ENCODE results near the gene COL27A1. TPM values are rescaled to one million over a fixed set of nuclear protein-coding genes. Genes with fewer than 3 reads are reported as not detected.

COL27A1 gene
- total RNA-seq, 5 donors from 2014 or later (not counting 1 experiment from before 2014, with no cell fraction given): 0.53 to 1.7 (median 0.95) TPM

DNA sequence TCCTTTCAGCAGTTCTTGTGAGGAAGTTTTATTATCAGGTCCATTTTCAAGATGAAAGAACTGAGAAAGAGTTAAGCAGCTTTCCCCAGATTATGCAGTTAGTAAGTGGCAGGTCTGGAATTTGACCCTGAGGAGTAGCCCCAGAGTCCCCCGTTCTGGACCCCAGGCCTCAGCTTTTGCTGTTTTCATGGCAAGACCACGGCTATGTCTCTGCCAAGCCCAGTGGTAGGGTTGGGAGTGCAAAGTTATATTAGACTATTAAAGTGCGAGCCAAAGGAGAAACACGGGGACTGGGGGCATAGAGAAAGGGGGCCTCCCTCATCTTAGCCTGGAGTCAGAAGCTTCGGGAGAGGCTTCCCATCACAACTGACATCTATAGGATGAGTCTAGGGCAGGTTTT is 148.2 kb downstream of the COL27A1 start:
- peaks cover 6 to 8% (median 8%) of the 10 kb centered on the region in 3 donors for H3K4me1 Mint-ChIP-seq
- H3K27me3 Mint-ChIP-seq: peaks cover 0 to 7% of the 10 kb centered on the region in 2 donors
- Histone ChIP-seq H3K4me3 (ENCODE audit: control insufficient read depth in 1 of 2, extremely low read depth in 1 of 2, low read length in 1 of 2) (no peak overlapping the region), H3K9me3 (no peaks in the 10 kb centered on the region), H3K27ac (ENCODE audit: low read length) (no peak overlapping the region), H3K27me3 (replicated peaks in 1 of 2; ENCODE audit: control insufficient read depth in 2 of 2, extremely low read depth in 1 of 2, insufficient read depth in 2 of 2, low read length in 1 of 2) (peaks cover 0 to 46% of the 10 kb centered on the region in 2 experiments), H3K36me3 (ENCODE audit: control insufficient read depth in 2 of 2, extremely low read depth in 1 of 2, insufficient read depth in 1 of 2, low read length in 1 of 2) (no peaks in the 10 kb centered on the region), H3K4me1 (ENCODE audit: control insufficient read depth in 1 of 2, extremely low read depth in 1 of 2, insufficient read depth in 2 of 2, low read length in 2 of 2) (peaks cover 0 to 9% of the 10 kb centered on the region in 2 experiments)
- DNase-seq (peak in 2 of 35 experiments; percentile 8 to 11), ATAC-seq (replicated peaks in 1 of 4) (no peak)
- H3K27ac Mint-ChIP-seq: no peak overlapping the region
- 100% methylated on average over 2 of the region's 5 CpGs for WGBS (ENCODE audit: insufficient coverage)
- no peaks in the 10 kb centered on the region for H3K36me3 Mint-ChIP-seq
- H3K4me3 Mint-ChIP-seq: no peak overlapping the region
- H3K9me3 Mint-ChIP-seq: no peaks in the 10 kb centered on the region
- CTCF ChIA-PET: no interaction called here
- POLR2A ChIA-PET: no interaction called here

DNA sequence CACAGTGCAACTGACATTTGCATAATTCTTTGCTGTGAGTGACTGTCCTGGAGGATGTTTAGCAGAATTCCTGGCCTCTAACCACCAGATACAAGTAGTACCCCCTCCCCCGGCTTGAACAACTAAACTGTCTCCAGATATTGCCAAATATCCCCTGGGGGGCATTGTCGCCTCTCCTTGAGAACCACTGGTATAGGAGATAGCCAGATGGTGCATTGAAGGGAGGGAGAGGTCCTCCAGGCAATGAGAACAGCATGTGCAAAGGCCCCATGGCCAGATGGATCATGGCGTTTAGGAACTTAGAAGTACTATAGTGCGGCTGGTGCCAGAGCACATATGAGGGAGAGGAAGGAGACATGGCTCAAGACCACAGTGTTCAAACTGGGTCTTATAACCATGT is 148.6 kb downstream of the COL27A1 start:
- no peak overlapping the region for H3K27ac Mint-ChIP-seq
- H3K27me3 Mint-ChIP-seq: peaks cover 0 to 6% of the 10 kb centered on the region in 2 donors
- H3K27ac ChIP-seq (ENCODE audit: low read length): no peak overlapping the region
- peaks cover 6 to 8% (median 8%) of the 10 kb centered on the region in 3 donors for H3K4me1 Mint-ChIP-seq
- ChIA-PET POLR2A (no interaction called here), CTCF (no interaction called here)
- no peak overlapping the region for H3K4me3 Mint-ChIP-seq
- H3K9me3 Mint-ChIP-seq: no peaks in the 10 kb centered on the region
- peaks cover 0 to 9% of the 10 kb centered on the region in 2 experiments for H3K4me1 ChIP-seq (ENCODE audit: control insufficient read depth in 1 of 2, extremely low read depth in 1 of 2, insufficient read depth in 2 of 2, low read length in 2 of 2)
- H3K27me3 ChIP-seq (replicated peaks in 1 of 2; ENCODE audit: control insufficient read depth in 2 of 2, extremely low read depth in 1 of 2, insufficient read depth in 2 of 2, low read length in 1 of 2): peaks cover 0 to 50% of the 10 kb centered on the region in 2 experiments
- no peaks in the 10 kb centered on the region for H3K36me3 Mint-ChIP-seq
- DNase-seq (peak in 2 of 35 experiments; percentile 11 to 19), ATAC-seq (replicated peaks in 1 of 4) (no peak)
- H3K9me3 ChIP-seq: no peaks in the 10 kb centered on the region
- H3K36me3 ChIP-seq (ENCODE audit: control insufficient read depth in 2 of 2, extremely low read depth in 1 of 2, insufficient read depth in 1 of 2, low read length in 1 of 2): no peaks in the 10 kb centered on the region
- 95% methylated on average over 2 of the region's 4 CpGs for WGBS (ENCODE audit: insufficient coverage)
- no peak overlapping the region for H3K4me3 ChIP-seq (ENCODE audit: control insufficient read depth in 1 of 2, extremely low read depth in 1 of 2, low read length in 1 of 2)

DNA sequence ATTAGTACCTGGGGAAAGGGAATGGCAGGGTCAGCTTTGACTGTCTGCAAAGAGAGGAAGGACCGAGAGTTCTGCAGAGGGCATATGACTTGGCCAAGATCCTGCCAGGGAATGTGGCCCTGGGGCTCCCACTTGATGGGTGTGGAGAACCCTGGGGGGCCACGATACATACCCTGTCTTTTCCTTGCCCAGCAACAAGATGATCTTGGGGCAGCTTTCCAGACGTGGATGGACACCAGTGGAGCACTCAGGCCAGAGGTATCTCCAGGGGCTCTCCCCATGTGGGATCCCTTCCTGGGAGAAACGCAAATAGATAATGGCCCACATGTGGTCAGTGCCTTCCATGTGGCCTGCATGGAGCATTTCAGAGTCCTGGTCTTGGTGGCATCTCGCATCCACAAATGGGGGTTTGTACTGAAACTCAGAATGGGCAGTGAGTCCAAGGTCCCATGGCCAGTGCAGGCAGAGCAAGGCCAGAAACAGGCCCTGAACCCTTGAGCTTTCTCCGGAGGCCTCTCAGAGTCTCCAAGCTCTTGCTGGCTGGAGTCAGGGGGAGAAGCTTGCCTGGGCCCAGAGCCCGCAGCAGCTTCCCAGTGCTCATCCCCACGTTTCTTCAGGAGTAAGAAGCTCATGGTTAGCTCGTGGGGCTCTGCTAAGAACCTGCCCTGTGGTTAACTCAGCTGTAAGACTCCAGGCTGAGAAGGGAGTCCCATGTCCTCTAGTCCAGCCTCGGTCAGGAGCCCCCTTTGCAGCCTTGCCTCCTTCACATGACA is 149.3 kb downstream of the COL27A1 start:
- H3K4me1 ChIP-seq (ENCODE audit: control insufficient read depth in 1 of 2, extremely low read depth in 1 of 2, insufficient read depth in 2 of 2, low read length in 2 of 2): peaks cover 0 to 9% of the 10 kb centered on the region in 2 experiments

DNA sequence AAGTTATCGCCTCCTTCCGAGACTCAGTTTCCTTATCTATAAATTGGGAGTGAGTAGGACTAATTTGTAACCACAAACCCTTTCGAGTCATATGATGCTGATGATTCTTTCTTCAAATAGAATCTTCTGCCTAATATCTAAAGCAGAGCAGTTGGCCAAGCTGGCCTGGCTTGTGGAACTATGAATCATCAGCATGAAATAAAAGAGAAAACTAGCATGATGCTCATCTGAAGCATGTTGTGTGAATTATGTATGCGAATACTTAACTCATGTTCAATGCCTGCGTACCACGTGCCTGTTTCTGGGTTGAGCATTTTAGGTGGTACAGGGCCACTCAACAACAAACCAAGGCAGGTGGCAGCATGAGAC is 152.5 kb downstream of the COL27A1 start:
- no peaks in the 10 kb centered on the region for H3K9me3 ChIP-seq
- H3K27me3 ChIP-seq (replicated peaks in 1 of 2; ENCODE audit: control insufficient read depth in 2 of 2, extremely low read depth in 1 of 2, insufficient read depth in 2 of 2, low read length in 1 of 2): peaks cover 0 to 33% of the 10 kb centered on the region in 2 experiments
- no peaks in the 10 kb centered on the region for H3K36me3 ChIP-seq (ENCODE audit: control insufficient read depth in 2 of 2, extremely low read depth in 1 of 2, insufficient read depth in 1 of 2, low read length in 1 of 2)
- Mint-ChIP-seq H3K4me1 (peaks cover 6 to 8% (median 8%) of the 10 kb centered on the region in 3 donors), H3K36me3 (no peaks in the 10 kb centered on the region), H3K27me3 (peaks cover 0 to 2% of the 10 kb centered on the region in 2 donors), H3K27ac (no peak overlapping the region), H3K9me3 (no peaks in the 10 kb centered on the region), H3K4me3 (no peak overlapping the region)
- no peak for DNase-seq
- peaks cover 0 to 9% of the 10 kb centered on the region in 2 experiments for H3K4me1 ChIP-seq (ENCODE audit: control insufficient read depth in 1 of 2, extremely low read depth in 1 of 2, insufficient read depth in 2 of 2, low read length in 2 of 2)
- no peak overlapping the region for H3K27ac ChIP-seq (ENCODE audit: low read length)
- H3K4me3 ChIP-seq (ENCODE audit: control insufficient read depth in 1 of 2, extremely low read depth in 1 of 2, low read length in 1 of 2): no peak overlapping the region
- ChIA-PET POLR2A (no interaction called here), CTCF (interaction anchor here in 1 of 2 donors (0.6 kb wide), 1 partner anchor 204 kb away, joined by 3 read pairs; no protein-coding TSS in a partner anchor)
- ATAC-seq (replicated peaks in 1 of 4): no peak
- WGBS (ENCODE audit: insufficient coverage): no CpG with 5 or more reads among the region's 6 CpGs

More for the DNA sequence above, 149.3 kb downstream of the COL27A1 start:
- Mint-ChIP-seq H3K27ac (no peak overlapping the region), H3K9me3 (no peaks in the 10 kb centered on the region), H3K4me3 (no peak overlapping the region), H3K36me3 (no peaks in the 10 kb centered on the region), H3K4me1 (peaks cover 6 to 8% (median 8%) of the 10 kb centered on the region in 3 donors), H3K27me3 (peaks cover 0 to 6% of the 10 kb centered on the region in 2 donors)
- POLR2A ChIA-PET: no interaction called here
- no peaks in the 10 kb centered on the region for H3K9me3 ChIP-seq
- no peak overlapping the region for H3K27ac ChIP-seq (ENCODE audit: low read length)
- no peak overlapping the region for H3K4me3 ChIP-seq (ENCODE audit: control insufficient read depth in 1 of 2, extremely low read depth in 1 of 2, low read length in 1 of 2)
- 66% methylated on average over 10 of the region's 10 CpGs for WGBS (ENCODE audit: insufficient coverage)
- H3K36me3 ChIP-seq (ENCODE audit: control insufficient read depth in 2 of 2, extremely low read depth in 1 of 2, insufficient read depth in 1 of 2, low read length in 1 of 2): no peaks in the 10 kb centered on the region
- DNase-seq (peak in 2 of 35 experiments; percentile 10 to 19), ATAC-seq (replicated peaks in 1 of 4) (no peak)
- peaks cover 0 to 53% of the 10 kb centered on the region in 2 experiments for H3K27me3 ChIP-seq (replicated peaks in 1 of 2; ENCODE audit: control insufficient read depth in 2 of 2, extremely low read depth in 1 of 2, insufficient read depth in 2 of 2, low read length in 1 of 2)
- CTCF ChIA-PET: interaction anchor here in 1 of 2 donors (1.0 kb wide), 1 partner anchor 195 kb away, joined by 3 read pairs; no protein-coding TSS in a partner anchor

DNA sequence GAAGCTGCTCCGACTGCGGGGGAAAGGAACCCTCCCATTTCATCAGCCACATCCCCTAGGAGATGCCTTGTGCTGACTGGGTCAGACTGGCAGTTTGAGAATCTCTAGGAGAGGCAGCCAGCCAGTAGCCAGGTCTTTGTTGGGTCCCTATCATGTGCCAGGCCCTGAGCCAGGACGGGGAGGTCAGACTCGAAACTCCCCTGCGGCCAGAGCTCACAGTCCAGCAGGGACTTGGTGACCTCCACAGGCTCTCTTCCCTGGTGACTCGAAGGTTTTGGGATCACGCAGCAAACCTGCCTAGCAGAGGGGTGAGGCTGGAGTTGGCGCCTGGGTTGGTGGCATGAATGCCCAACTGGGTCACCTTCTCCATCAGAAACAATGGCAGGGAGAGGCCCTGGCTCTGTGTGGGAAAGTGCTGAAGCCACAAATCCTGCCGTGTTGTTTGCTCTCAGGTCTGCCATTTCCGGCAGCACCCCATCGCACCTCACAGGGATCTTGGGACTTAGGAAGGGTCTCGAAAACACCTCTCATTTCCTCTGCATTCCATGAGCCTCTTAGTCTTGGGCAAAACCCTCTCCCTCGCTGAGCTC is 153.1 kb downstream of the COL27A1 start:
- Histone ChIP-seq H3K4me3 (ENCODE audit: control insufficient read depth in 1 of 2, extremely low read depth in 1 of 2, low read length in 1 of 2) (no peak overlapping the region), H3K27ac (ENCODE audit: low read length) (no peak overlapping the region), H3K36me3 (ENCODE audit: control insufficient read depth in 2 of 2, extremely low read depth in 1 of 2, insufficient read depth in 1 of 2, low read length in 1 of 2) (no peaks in the 10 kb centered on the region), H3K4me1 (ENCODE audit: control insufficient read depth in 1 of 2, extremely low read depth in 1 of 2, insufficient read depth in 2 of 2, low read length in 2 of 2) (peaks cover 0 to 9% of the 10 kb centered on the region in 2 experiments), H3K9me3 (no peaks in the 10 kb centered on the region), H3K27me3 (replicated peaks in 1 of 2; ENCODE audit: control insufficient read depth in 2 of 2, extremely low read depth in 1 of 2, insufficient read depth in 2 of 2, low read length in 1 of 2) (peaks cover 0 to 32% of the 10 kb centered on the region in 2 experiments)
- H3K9me3 Mint-ChIP-seq: no peaks in the 10 kb centered on the region
- H3K4me1 Mint-ChIP-seq: peaks cover 6 to 8% (median 8%) of the 10 kb centered on the region in 3 donors
- H3K27ac Mint-ChIP-seq: no peak overlapping the region
- no peak overlapping the region for H3K4me3 Mint-ChIP-seq
- POLR2A ChIA-PET: no interaction called here
- ATAC-seq (replicated peaks in 1 of 4) (no peak), DNase-seq (peak in 2 of 35 experiments; percentile 10 to 13)
- no peaks in the 10 kb centered on the region for H3K36me3 Mint-ChIP-seq
- 81% methylated on average over 8 of the region's 13 CpGs for WGBS (ENCODE audit: insufficient coverage)
- H3K27me3 Mint-ChIP-seq: peaks cover 0 to 2% of the 10 kb centered on the region in 2 donors
- CTCF ChIA-PET: interaction anchor here (0.5 to 1.0 kb wide), 3 partner anchors 224 to 733 kb away, joined by 3 to 5 read pairs (median 3); no protein-coding TSS in a partner anchor

DNA sequence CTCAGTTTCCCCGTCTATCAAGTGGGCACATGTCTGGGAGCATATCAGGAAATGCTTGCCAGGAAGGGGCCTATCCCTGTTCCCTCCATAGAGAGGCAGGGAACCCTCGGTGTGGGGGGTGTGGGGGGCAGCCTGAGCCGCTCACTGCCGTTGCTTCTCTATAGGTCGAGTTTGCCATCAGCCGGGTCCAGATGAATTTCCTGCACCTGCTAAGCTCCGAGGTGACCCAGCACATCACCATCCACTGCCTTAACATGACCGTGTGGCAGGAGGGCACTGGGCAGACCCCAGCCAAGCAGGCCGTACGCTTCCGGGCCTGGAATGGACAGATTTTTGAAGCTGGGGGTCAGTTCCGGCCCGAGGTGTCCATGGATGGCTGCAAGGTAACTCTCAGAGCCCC is 153.8 kb downstream of the COL27A1 start:
- no peak for ATAC-seq (replicated peaks in 1 of 4)
- no peak overlapping the region for H3K27ac Mint-ChIP-seq

More for the DNA sequence above, 153.8 kb downstream of the COL27A1 start:
- Histone ChIP-seq H3K9me3 (no peaks in the 10 kb centered on the region), H3K27ac (ENCODE audit: low read length) (no peak overlapping the region), H3K36me3 (ENCODE audit: control insufficient read depth in 2 of 2, extremely low read depth in 1 of 2, insufficient read depth in 1 of 2, low read length in 1 of 2) (no peaks in the 10 kb centered on the region), H3K27me3 (replicated peaks in 1 of 2; ENCODE audit: control insufficient read depth in 2 of 2, extremely low read depth in 1 of 2, insufficient read depth in 2 of 2, low read length in 1 of 2) (peaks cover 0 to 32% of the 10 kb centered on the region in 2 experiments), H3K4me1 (ENCODE audit: control insufficient read depth in 1 of 2, extremely low read depth in 1 of 2, insufficient read depth in 2 of 2, low read length in 2 of 2) (peaks cover 0 to 9% of the 10 kb centered on the region in 2 experiments), H3K4me3 (ENCODE audit: control insufficient read depth in 1 of 2, extremely low read depth in 1 of 2, low read length in 1 of 2) (no peak overlapping the region)
- CTCF ChIA-PET: interaction anchor here (0.5 to 1.0 kb wide), 2 partner anchors 225 to 733 kb away, joined by 3 read pairs; no protein-coding TSS in a partner anchor
- no peak overlapping the region for H3K4me3 Mint-ChIP-seq
- H3K27me3 Mint-ChIP-seq: peaks cover 0 to 2% of the 10 kb centered on the region in 2 donors
- no peaks in the 10 kb centered on the region for H3K36me3 Mint-ChIP-seq
- DNase-seq: peak in 2 of 35 experiments; percentile 6 to 11
- no peaks in the 10 kb centered on the region for H3K9me3 Mint-ChIP-seq
- H3K4me1 Mint-ChIP-seq: peaks cover 6 to 8% (median 8%) of the 10 kb centered on the region in 3 donors
- WGBS (ENCODE audit: insufficient coverage): 68% methylated on average over 11 of the region's 13 CpGs
- POLR2A ChIA-PET: no interaction called here

Data from T-cell (primary cell).